Stimulated activated CD8-positive, alpha-beta memory T cell treated with anti-CD3 and anti-CD28 coated beads, Interleukin-15, amount 100 ng/mL, for 48 hours (primary cell): Measurements from ENCODE around the gene TPSG1.
"Not testable (repeated sequence)": the region's sequence is repeated elsewhere in the genome, so short reads cannot be mapped to it uniquely, and the experiment has no call there.

Experiments
- DNase-seq, 2 donors: peaks; one replicate each; pipeline ENCODE4 v3.0.0-alpha.2; 2020; ENCODE audit warnings: low read depth in 2 of 2

The TPSG1 gene

GRCh38 chr16:1225051-1225451 lies at the start of gene TPSG1:
Gene TPSG1, minus strand, starts transcription at chr16:1225268. Its CDS starts 16 bp downstream, at chr16:1225252.
- no peak for DNase-seq

- DNase-seq: no peak
These were observed 49.7 kb upstream of the TPSG1 start for GRCh38 chr16:1274767-1275166.

GRCh38 chr16:1273816-1274215 lies 48.7 kb upstream of the TPSG1 start:
- no peak for DNase-seq

DNA sequence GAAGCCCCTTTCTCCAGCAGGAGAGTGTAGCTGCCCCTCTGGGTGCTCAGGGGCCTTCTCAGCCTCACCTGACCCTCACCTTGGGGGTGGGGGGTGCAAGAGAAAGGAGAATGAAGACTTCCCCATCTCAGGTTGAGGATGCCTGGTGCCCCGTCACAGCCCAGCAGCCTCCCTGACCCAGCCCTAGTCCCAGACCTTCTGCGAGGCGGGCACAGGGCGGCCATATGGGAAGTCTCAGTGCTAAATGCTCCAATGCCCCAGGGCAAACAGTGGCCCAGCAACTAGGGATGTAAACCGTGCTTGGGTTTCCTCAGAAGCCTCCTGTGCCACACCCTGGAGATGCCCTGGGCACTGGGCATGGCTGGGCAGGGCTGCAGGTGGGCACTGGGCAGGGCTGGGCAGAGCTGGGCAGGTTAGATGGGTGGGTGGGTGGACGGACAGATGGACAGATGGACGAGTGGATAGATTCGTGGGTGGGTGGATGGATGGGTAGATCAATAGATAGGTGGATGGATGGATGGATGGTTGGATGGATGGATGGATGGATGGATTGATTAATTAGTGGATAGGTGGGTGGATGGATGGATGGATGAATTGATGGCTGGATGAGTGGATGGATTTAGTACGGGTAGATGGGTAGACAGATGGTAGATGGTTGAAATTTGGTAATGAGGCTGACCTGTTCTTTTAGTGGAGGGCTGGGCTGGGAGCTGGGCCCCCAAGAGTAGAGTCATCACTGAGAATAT lies 47.6 kb upstream of the TPSG1 start:
- no peak for DNase-seq

DNA sequence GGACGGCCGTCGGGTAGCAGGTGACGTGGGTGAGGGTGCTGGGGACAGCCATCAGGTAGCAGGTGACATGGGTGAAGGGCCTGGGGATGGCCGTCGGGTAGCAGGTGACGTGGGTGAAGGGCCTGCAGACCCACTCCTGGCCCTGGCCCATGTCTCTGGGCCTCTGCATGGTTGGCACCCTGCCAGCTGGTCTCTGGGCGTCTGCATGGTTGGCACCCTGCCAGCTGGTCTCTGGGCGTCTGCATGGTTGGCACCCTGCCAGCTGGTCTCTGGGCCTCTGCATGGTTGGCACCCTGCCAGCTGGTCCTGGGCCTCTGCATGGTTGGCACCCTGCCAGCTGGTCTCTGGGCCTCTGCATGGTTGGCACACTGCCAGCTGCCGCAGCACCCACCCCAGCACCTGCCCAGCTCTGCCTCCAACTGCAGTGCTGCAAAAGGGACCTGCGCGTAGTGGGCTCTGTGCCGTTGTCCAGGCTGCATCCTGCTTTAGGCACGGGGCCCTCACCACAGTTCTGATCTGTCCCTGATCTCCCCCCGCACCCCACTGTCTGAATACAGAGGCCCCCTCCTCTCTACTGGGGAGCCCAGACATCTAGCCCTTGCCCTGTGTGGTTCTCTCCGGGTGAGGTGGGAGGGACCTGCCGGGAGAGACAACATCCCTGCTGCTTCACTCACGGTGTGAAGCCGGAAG lies 46.8 kb upstream of the TPSG1 start:
- not testable (repeated sequence) for DNase-seq

- no peak for DNase-seq
These were observed 46.3 kb upstream of the TPSG1 start for GRCh38 chr16:1271380-1271723.

DNA sequence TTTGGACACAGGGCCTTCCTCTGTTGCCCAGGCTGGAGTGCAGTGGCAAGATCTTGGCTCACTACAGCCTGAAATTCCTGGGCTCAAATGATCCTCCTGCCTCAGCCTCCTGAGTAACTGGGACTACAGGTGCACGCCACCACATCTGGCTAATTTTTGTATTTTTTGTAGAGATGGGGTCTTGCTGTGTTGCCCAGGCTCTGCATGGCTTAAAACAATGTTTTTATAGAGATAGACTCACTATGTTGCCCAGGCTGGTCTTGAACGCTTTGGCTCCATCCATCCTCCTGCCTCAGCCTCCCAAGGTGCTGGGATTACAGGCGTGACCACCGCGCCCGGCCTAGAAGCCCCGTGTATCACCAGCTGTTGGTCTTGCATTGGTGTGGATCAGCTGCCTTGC lies 44.4 kb upstream of the TPSG1 start:
- not testable (repeated sequence) for DNase-seq

DNA sequence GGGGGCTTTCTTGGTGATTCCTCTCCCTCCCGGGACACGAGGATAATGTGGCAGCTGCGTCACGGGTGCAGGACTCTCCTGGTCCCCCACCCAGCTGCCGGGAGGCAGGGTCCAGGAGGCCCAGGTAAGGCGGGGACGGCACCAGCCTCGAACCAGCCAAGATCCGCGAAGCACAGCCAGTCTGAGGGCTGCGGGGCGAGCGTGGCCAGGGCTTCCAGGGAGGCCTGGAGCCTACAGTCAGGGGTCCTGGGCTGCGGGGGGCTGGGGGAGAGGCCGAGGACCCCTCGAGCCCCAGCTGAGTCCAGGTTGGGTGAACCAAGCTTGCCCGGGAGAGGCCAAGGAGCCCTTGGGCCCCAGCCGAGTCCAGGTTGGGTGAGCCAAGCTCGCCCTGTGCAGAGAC lies 40.8 kb upstream of the TPSG1 start:
- DNase-seq: no peak

DNA sequence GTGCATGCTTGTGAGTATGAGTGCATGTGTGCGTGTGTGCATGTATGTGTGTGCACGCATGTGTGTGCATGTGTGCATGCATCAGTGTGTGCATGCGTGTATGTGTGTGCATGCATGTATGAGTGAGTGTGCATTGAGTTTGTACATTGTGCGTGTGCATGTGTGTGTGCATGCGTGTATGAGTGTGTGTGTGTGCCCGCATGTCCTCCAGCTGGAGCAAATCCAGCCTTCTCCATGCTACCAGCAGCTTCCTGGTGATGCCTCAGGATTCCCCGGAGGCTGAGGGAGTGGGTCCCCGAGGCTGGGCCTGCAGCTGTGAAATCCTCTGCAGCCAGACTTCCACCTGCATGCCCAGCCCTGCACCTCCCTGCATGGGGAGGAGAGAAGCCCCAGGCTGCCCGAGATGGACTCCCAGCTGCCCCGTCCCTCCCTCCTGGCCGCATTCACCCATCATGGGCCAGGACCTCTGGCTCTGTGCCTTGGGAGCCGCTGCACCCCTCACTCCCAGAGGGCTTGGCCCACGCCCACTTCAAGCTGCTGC lies 40.1 kb upstream of the TPSG1 start:
- no peak for DNase-seq

GRCh38 chr16:1264345-1265089 lies 39.4 kb upstream of the TPSG1 start:
- no peak for DNase-seq

- no peak for DNase-seq
These were observed 38.7 kb upstream of the TPSG1 start for GRCh38 chr16:1263591-1264344.

- no peak for DNase-seq
These were observed 37.8 kb upstream of the TPSG1 start for GRCh38 chr16:1262846-1263221.

DNA sequence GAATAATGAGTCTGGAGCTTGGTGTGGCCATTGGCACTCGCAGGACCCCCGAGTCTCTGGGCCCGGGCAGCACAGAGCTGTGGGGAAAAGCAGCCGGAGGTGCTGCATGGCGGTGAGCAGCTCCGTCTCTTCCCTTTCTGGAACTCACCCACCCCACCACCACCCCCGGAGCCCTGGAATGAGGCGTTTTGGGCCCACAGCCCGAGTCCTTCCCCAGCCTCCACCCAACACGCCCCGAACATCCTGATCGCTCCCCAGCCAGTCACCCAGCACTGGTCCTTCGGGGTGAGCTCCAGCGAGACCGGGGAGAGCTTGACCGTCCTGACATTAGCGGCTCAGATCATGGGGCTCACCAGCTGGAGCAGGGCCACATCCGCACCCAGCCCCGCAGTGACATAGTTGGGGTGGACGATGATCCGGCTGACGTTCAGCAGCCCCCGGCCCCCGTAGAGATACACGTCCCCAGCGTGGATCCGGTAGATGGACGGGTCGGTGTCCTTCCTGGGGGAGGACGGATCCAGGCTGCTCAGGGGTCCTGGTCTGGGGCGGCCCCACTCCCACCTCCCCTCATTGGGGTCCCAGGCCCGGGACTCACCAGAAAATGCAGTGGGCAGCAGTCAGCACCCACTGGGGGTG lies 37.3 kb upstream of the TPSG1 start:
- DNase-seq: no peak

GRCh38 chr16:1261131-1261892 lies 36.2 kb upstream of the TPSG1 start:
- no peak for DNase-seq

DNA sequence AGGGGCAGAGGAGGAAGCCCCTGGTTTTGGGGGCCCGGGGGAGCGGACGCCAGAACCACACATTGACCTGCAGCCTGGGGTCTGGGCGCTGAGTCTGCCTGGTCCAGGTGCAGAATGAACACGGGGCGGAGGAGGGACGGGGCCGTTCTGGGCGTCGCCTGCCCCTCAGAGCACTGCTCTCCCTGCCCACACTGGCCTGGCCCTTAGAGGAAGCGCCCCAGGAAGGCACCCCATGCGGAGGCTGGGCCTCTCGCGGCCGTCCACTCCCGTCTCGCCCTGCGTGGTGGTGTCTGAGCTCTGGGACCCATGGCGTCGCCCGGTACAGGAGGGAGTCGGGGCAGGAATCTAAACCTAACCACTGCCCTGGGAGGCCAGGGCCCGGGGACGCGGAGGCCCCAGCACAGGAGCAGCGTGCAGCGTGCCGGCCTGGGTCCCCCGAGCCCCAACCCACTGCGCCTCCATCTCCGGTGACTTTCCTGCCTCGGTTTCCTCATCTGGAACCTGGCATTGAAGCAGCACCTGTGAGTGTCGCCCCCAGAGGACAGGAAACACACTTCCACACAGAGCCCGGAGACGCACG lies 35.1 kb upstream of the TPSG1 start:
- DNase-seq: no peak

GRCh38 chr16:1259760-1260068 lies 34.6 kb upstream of the TPSG1 start:
- no peak for DNase-seq

DNA sequence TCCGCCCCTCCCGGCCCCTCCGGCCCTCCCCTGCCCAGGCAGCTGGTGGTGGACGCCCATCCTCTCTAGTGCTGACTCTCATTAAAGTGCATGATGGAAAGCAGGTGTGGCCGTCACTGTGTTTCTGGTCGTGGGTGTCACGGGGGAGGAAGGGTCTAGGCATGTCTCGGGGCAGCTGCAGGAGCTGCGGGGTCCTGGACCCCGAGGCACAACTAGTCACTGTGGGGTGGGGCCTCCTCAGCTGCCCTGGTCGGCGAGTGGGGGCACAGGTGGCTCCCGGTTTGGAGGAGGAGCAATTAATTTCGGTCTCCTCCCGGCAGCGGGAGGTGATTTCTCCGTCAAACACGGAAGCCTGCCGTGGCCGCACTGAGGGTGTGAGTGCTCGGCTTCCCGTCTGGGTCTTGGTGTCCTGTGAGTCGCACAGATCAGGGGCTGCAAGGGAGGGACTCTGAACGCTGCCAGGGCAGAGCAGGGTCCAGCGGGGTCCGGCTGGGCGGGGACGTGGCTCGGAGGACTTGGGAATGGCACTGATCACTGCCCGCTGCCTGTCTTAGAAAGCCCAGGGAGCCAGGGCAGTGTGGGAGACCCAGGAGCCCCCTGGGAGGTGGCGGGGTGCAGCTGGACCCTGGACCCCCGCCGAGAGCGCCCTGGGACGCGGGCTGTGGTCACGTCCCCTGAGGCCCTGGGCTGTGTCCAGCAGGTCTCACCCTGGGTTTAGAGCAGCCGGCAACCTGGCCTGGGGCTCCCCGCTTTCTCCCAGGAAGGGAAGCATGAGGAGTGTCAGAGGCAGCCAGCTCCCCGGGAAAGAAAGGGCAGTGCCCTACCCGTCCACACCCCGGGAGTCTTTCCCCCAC lies 34.1 kb upstream of the TPSG1 start:
- DNase-seq: no peak

GRCh38 chr16:1258225-1258600 lies 33.1 kb upstream of the TPSG1 start:
- DNase-seq: no peak

- no peak for DNase-seq
These were observed 32.6 kb upstream of the TPSG1 start for GRCh38 chr16:1257561-1258224.
